ENCODE results near the gene SLC6A2. TPM values are rescaled to one million over a fixed set of nuclear protein-coding genes. Genes with fewer than 3 reads are reported as not detected.

The SLC6A2 gene
- total RNA-seq, 2 experiments from 2014 or later: not detected

DNA sequence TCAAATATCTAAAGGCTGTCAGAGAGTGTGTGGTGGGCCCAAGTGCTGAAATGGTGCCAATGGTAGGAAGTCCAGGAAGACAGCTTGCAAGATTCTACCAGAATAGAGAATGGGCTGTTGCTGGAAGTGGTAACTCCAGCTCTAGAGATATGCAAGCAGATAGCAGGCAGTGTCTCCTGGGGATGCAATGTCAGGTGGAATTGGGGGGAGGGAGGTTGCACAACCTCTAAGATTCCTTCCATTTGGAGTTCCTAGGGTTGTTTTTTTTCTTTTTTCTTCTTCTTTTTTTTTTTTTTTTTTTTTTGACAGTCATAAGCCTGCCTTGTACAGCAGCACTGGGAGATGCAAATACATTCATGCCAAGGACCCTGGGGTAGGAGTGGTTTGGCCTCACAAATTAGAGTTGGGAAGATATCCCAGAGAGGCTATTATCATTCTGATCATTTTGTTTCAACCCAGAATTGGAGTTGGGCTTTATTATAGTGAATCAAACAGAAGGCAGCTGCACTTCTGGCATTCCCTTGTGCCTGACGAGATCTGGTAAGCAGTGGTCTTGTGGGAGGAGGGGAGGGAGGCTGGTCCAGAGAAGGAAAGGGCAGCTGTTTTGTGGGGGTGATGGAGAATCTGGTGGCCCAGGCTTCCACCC is 51.1 kb downstream of the SLC6A2 start:
- Mint-ChIP-seq H3K36me3 (ENCODE audit: low read depth) (no peaks in the 10 kb centered on the region), H3K4me1 (ENCODE audit: low read depth) (peaks cover 10% of the 10 kb centered on the region), H3K9me3 (ENCODE audit: insufficient read depth) (no peaks in the 10 kb centered on the region), H3K27ac (no peak overlapping the region), H3K27me3 (ENCODE audit: low read depth) (no peaks in the 10 kb centered on the region), H3K4me3 (no peak overlapping the region)
- ChIA-PET POLR2A (no interaction called here), CTCF (interaction anchor here (9.4 kb wide), 1 partner anchor 242 kb away, joined by 92 read pairs; no protein-coding TSS in a partner anchor)
- ATAC-seq (no peak), DNase-seq (no peak)

DNA sequence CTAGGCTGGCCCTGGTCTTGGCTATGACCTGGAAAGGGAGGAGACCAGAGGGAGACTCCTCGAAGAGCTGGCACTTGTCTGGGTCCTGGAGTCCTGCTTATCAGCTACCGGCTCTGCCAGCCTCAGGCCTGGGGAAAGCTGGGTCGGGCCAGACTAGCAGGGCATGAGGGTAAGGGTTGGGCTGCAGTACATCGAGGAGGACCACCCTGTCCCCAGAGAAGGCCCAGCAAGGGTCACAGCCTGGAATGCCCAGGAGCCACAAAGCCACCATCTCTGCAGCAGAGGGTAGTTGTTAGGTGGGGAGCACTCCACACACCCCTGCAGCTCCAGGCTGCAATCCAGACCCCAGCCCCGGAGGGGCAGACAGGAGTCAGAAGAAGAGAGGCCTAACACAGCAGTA is 54.0 kb downstream of the SLC6A2 start:
- ChIA-PET CTCF (interaction anchor here (1.2 kb wide), 1 partner anchor 245 kb away, joined by 5 read pairs; no protein-coding TSS in a partner anchor), POLR2A (no interaction called here)
- no peaks in the 10 kb centered on the region for H3K36me3 Mint-ChIP-seq (ENCODE audit: low read depth)
- DNase-seq (no peak), ATAC-seq (no peak)
- no peaks in the 10 kb centered on the region for H3K27me3 Mint-ChIP-seq (ENCODE audit: low read depth)
- no peaks in the 10 kb centered on the region for H3K4me1 Mint-ChIP-seq (ENCODE audit: low read depth)
- no peaks in the 10 kb centered on the region for H3K9me3 Mint-ChIP-seq (ENCODE audit: insufficient read depth)
- H3K27ac Mint-ChIP-seq: no peak overlapping the region
- no peak overlapping the region for H3K4me3 Mint-ChIP-seq

DNA sequence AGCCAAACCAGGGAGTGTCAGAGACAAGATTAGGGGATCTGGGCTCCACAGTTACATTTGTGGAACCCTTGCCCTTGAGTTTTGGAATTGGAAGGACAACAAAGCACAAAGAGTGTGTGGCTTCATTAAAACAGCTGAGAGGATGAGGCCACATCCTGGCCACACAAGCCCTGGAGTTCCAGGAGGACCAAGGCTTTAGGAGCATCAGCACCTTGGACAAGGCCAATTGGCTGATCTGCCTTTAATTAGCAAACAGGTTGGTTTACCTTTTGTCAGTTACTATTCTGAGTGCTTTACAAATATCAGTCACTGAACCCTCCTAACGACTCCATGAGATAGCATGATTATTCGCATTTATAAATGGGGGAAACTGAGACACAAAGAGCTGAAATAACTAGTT is 54.7 kb downstream of the SLC6A2 start:
- no peak for DNase-seq
- no peaks in the 10 kb centered on the region for H3K9me3 Mint-ChIP-seq (ENCODE audit: insufficient read depth)
- no peaks in the 10 kb centered on the region for H3K36me3 Mint-ChIP-seq (ENCODE audit: low read depth)
- CTCF ChIA-PET: interaction anchor here (1.2 kb wide), 1 partner anchor 246 kb away, joined by 5 read pairs; no protein-coding TSS in a partner anchor
- no peaks in the 10 kb centered on the region for H3K27me3 Mint-ChIP-seq (ENCODE audit: low read depth)
- POLR2A ChIA-PET: no interaction called here
- H3K4me1 Mint-ChIP-seq (ENCODE audit: low read depth): no peaks in the 10 kb centered on the region
- no peak overlapping the region for H3K27ac Mint-ChIP-seq
- H3K4me3 Mint-ChIP-seq: no peak overlapping the region
- ATAC-seq: no peak

DNA sequence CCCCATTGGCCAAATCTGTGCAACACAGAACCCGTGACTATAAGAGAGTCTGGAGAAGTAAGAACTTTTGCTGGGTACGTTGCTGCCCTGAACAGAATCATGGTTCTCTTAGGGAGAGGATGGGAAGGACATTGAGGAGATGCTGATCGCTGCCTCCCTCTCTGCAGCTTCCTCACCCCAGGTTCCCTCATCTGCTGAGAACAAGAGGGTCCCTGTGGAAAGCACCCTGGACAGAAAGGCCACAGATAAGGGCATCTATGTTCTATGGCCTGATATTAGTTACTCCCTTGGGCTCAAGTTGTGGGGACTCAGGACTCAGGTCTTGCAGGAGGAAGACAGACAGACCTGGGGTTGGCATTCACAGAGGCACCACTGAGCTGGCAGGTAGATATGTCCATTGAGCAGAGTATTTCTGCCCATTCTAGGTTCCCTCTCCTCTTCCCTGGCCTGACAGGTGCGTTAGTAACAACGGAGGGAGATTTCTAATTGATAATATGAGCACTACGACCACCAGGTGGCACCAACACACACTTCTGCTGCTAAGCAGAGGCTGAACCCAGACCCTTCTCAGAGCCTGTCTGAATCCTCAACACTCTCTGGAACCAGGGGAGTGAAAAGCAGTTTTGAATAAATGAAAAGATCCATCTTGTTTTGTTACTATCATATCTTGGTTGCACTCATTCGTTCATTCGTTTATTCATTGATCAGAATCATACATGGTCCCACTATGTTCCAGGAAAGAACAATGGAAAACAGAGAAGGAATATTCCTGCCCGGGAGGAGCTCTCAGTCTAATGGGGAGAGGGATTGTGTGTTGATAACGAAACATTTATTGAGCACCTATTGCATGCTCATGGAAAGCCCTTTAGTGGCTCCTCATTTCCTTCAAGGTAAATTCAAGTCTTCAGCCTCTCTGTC is 56.4 kb downstream of the SLC6A2 start:
- no peaks in the 10 kb centered on the region for H3K4me1 Mint-ChIP-seq (ENCODE audit: low read depth)
- no peaks in the 10 kb centered on the region for H3K36me3 Mint-ChIP-seq (ENCODE audit: low read depth)
- H3K4me3 Mint-ChIP-seq: no peak overlapping the region
- H3K27me3 Mint-ChIP-seq (ENCODE audit: low read depth): no peaks in the 10 kb centered on the region
- no peak overlapping the region for H3K27ac Mint-ChIP-seq
- ChIA-PET POLR2A (no interaction called here), CTCF (interaction anchor here (0.9 to 2.3 kb wide), 6 partner anchors 8 to 247 kb away, joined by 3 to 11 read pairs (median 4); no protein-coding TSS in a partner anchor)
- DNase-seq (peak; percentile 71), ATAC-seq (peak; percentile 51)
- no peaks in the 10 kb centered on the region for H3K9me3 Mint-ChIP-seq (ENCODE audit: insufficient read depth)

DNA sequence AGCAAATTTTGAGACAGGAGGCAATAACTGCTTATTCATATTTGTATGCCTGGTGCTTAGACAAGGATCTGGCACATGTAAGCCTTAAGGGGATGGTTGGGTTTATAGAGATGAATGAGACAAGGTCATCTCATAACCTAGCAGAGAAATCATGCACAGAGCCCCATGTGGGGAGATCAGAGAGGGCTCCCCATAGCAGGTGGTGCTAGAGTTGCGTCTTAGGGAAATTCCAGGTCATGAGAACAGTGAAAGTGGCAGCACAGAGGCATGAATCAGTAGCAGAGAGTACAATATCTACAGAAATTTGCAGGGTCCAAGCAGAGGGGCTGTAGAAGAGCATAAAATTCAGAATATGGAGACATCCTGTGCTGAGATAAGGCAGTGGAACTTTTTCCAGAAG is 57.3 kb downstream of the SLC6A2 start:
- no peaks in the 10 kb centered on the region for H3K9me3 Mint-ChIP-seq (ENCODE audit: insufficient read depth)
- ATAC-seq (no peak), DNase-seq (no peak)
- H3K27me3 Mint-ChIP-seq (ENCODE audit: low read depth): no peaks in the 10 kb centered on the region
- no peak overlapping the region for H3K4me3 Mint-ChIP-seq
- H3K27ac Mint-ChIP-seq: no peak overlapping the region
- no peaks in the 10 kb centered on the region for H3K36me3 Mint-ChIP-seq (ENCODE audit: low read depth)
- ChIA-PET CTCF (interaction anchor here (1.3 to 2.3 kb wide), 5 partner anchors 9 to 248 kb away, joined by 3 to 11 read pairs (median 4); no protein-coding TSS in a partner anchor), POLR2A (no interaction called here)
- no peaks in the 10 kb centered on the region for H3K4me1 Mint-ChIP-seq (ENCODE audit: low read depth)

DNA sequence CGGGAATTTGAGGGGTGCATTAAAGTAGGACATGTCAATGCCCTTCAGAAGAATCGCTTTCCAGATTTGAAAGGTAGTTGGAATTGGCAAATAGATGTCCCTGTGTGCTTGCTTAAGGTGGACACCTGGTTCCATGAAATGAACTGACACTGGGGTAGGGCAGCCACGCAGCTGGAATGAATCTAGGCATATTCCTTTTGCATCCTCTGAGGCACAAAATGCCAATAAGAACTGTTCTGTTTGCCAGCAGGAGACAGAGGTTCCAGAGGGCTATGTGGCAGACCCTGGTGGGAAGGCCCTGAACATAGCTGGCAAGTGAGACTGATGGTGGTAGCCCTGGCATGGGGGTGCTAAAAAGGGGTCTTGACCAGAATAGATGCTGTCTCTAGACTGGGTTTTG is 61.5 kb downstream of the SLC6A2 start:
- ChIA-PET POLR2A (interaction anchor here (0.7 kb wide), 1 partner anchor 808 kb away, joined by 3 read pairs; no protein-coding TSS in a partner anchor), CTCF (no interaction called here)
- Mint-ChIP-seq H3K27me3 (ENCODE audit: low read depth) (no peaks in the 10 kb centered on the region), H3K9me3 (ENCODE audit: insufficient read depth) (no peaks in the 10 kb centered on the region), H3K27ac (no peak overlapping the region), H3K4me3 (no peak overlapping the region), H3K36me3 (ENCODE audit: low read depth) (no peaks in the 10 kb centered on the region), H3K4me1 (ENCODE audit: low read depth) (no peaks in the 10 kb centered on the region)
- ATAC-seq (no peak), DNase-seq (no peak)

DNA sequence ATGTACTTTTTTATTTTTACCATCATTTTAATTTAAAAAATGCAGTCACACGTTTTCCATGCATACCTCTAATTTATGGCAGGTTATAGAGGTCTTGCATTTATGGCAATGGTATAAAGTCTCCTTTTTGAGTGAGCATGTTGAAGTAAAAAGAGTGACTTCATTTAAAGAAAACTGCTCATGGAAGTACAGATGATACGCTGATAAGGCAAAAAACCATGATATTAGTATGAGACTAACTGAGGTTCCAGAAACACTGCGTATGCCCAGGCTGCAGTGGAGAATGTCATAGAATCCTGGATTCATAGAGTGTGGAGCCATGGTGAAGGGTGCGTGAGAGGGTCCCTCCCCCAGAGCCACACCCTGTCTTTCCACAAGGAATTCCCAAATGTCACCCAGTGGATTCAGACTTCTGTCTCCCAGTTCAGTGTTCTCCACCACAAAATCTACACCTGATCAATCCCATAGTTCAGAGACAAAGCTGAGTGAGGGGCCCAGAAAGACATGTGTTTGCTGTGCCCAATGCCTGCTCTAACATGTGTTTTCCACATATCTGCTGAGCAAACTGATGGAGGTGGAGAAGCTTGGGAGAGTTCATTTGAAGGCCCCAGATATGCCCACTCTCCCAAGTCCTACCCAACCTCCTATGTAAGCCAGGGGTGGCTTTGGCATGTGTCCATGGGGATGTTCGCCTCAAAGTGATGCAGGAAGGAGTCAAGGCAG is 69.4 kb downstream of the SLC6A2 start:
- Mint-ChIP-seq H3K27ac (no peak overlapping the region), H3K36me3 (ENCODE audit: low read depth) (no peaks in the 10 kb centered on the region), H3K9me3 (ENCODE audit: insufficient read depth) (no peaks in the 10 kb centered on the region), H3K27me3 (ENCODE audit: low read depth) (peaks cover 17% of the 10 kb centered on the region), H3K4me1 (ENCODE audit: low read depth) (no peaks in the 10 kb centered on the region), H3K4me3 (no peak overlapping the region)
- ChIA-PET POLR2A (no interaction called here), CTCF (no interaction called here)
- ATAC-seq: no peak
- DNase-seq: no peak

DNA sequence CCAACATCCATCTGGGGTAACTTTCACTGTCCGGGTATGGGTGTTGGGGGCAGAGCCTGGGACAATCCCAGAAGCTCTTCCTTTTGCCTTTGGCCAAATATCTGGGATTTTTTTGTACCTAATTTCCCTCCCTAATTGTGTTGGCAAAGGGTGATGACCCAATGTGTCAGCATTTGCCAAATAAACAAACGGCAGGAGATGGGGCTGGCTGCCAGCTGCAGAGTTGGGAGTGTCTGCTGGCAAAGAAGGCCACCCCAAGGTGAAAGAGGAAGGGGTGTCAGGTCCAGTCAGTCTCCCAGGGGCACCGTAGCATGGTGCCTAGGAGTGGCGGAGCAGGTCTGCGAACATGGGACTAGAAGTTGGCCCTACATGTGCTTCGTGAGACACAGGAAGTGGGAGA is 73.0 kb downstream of the SLC6A2 start:
- ChIA-PET POLR2A (no interaction called here), CTCF (no interaction called here)
- H3K9me3 Mint-ChIP-seq (ENCODE audit: insufficient read depth): no peaks in the 10 kb centered on the region
- peaks cover 9% of the 10 kb centered on the region for H3K27me3 Mint-ChIP-seq (ENCODE audit: low read depth)
- no peaks in the 10 kb centered on the region for H3K4me1 Mint-ChIP-seq (ENCODE audit: low read depth)
- no peaks in the 10 kb centered on the region for H3K36me3 Mint-ChIP-seq (ENCODE audit: low read depth)
- H3K4me3 Mint-ChIP-seq: no peak overlapping the region
- no peak for ATAC-seq
- no peak overlapping the region for H3K27ac Mint-ChIP-seq
- no peak for DNase-seq

DNA sequence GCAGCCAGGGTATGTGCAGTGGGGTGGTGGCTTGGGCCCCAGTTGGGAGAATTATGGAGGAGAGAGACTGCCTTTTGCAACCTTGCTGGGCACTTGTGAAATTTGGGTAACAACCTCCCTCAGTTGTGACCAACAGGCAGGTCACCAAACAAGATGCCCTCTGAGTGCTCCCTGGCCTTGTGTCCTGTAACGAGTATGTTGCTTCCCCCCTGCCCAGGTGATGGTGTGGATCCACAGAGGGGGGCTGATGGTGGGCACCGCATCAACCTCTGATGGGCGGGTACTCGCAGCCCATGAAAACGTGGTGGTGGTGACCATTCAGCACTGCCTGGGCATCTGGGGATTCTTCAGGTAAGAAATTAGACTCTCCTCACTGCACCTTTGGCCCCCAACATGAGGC is 74.3 kb downstream of the SLC6A2 start:
- ChIA-PET POLR2A (no interaction called here), CTCF (no interaction called here)
- peaks cover 8% of the 10 kb centered on the region for H3K27me3 Mint-ChIP-seq (ENCODE audit: low read depth)
- H3K36me3 Mint-ChIP-seq (ENCODE audit: low read depth): no peaks in the 10 kb centered on the region
- H3K4me1 Mint-ChIP-seq (ENCODE audit: low read depth): no peaks in the 10 kb centered on the region
- H3K9me3 Mint-ChIP-seq (ENCODE audit: insufficient read depth): no peaks in the 10 kb centered on the region
- H3K4me3 Mint-ChIP-seq: no peak overlapping the region
- DNase-seq (no peak), ATAC-seq (no peak)
- H3K27ac Mint-ChIP-seq: no peak overlapping the region

DNA sequence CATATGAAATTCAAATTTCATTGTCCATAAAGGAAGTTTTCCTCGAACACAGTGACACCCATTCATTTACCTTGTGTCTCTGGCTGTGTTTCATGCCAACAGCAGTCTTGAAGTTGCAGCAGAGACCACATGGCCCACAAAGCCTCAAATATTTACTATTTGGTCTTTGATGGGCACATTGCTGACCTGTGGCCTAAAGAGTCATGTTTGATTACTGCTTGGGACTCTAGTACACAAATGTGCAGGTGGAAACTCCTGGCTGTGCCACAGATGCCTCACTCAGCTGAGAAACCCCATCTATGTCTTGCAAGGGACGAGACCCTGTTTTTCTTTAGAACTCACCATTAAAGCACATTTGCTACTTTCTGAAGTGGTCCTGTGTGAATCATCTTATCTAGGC is 76.7 kb downstream of the SLC6A2 start:
- H3K27ac Mint-ChIP-seq: no peak overlapping the region
- no peaks in the 10 kb centered on the region for H3K4me1 Mint-ChIP-seq (ENCODE audit: low read depth)
- no peak for ATAC-seq
- H3K9me3 Mint-ChIP-seq (ENCODE audit: insufficient read depth): no peaks in the 10 kb centered on the region
- no peak overlapping the region for H3K4me3 Mint-ChIP-seq
- H3K36me3 Mint-ChIP-seq (ENCODE audit: low read depth): no peaks in the 10 kb centered on the region
- ChIA-PET CTCF (no interaction called here), POLR2A (no interaction called here)
- DNase-seq: no peak
- peaks cover 4% of the 10 kb centered on the region for H3K27me3 Mint-ChIP-seq (ENCODE audit: low read depth)

DNA sequence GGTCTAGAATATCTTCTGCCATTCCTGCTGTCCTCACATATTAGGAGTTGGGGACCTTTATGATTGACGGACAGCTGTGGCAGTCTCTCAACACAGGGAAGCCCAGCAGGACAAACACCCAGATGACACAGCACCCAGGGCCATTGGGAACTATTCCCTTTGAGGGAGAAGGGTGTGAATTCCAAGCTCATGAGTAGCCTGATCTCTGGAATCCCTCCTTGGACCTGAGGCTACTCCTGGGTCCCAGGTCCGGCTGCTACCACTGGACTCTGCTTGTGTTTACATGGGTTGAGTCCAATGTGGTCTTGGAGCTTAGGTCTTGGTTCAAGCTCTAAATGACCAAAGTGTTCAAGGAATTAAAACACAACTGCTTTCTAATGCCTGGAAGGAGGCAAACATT is 78.9 kb downstream of the SLC6A2 start:
- ChIA-PET CTCF (no interaction called here), POLR2A (no interaction called here)
- peaks cover 6% of the 10 kb centered on the region for H3K27me3 Mint-ChIP-seq (ENCODE audit: low read depth)
- no peaks in the 10 kb centered on the region for H3K9me3 Mint-ChIP-seq (ENCODE audit: insufficient read depth)
- no peak overlapping the region for H3K4me3 Mint-ChIP-seq
- H3K4me1 Mint-ChIP-seq (ENCODE audit: low read depth): no peaks in the 10 kb centered on the region
- H3K36me3 Mint-ChIP-seq (ENCODE audit: low read depth): no peaks in the 10 kb centered on the region
- H3K27ac Mint-ChIP-seq: no peak overlapping the region
- DNase-seq (no peak), ATAC-seq (no peak)
